Erythroblast (primary cell): ENCODE measurements around the gene RENBP.

Experiments
- GATA1 ChIP-seq: IDR thresholded peaks from 2 replicates; pipeline ENCODE4 v1.6.1; 2011; ENCODE audit warnings: low read depth, mild to moderate bottlenecking, control low read depth, low read length, moderate library complexity
- POLR2A ChIP-seq: IDR thresholded peaks from 2 replicates; pipeline ENCODE4 v1.6.1; 2011; ENCODE audit warnings: mild to moderate bottlenecking, low read length

DNA sequence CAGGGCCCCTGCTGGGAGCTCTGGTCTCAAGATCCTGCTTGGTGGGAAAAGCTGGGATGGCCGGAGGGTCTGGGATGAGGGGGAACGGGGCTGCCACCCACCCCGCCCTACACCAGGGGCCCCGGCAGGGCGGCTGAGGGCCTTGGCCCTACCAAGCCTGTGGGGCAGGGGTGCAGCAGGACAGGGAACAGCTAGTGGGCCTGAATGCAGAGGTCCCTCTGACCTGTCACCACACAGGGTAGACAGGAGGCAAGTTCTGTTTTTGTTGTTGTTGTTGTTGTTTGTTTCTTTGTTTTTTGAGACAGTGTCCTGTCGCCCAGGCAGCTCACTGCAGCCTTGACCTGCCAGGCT lies 332 bp upstream of the RENBP start:
- TF ChIP-seq POLR2A (no peak), GATA1 (no peak)
